Activated B cell treated with CpG ODN at 0.5 μM for 24 hours (primary cell): ENCODE measurements around the gene CSNK2B. TPM values are rescaled to one million over a fixed set of nuclear protein-coding genes. Genes with fewer than 3 reads are reported as not detected.

Source experiments
- ATAC-seq: fragments of 200-7000 bp; cut with Tn5 transposase; one replicate; pipeline ENCODE4 v1.10.0; 2021; ENCODE audit warnings: low read depth, mild to moderate bottlenecking, moderate library complexity
- CTCF ChIA-PET: fragments of 350-600 bp; sonication (Branson Sonifier 250); formaldehyde crosslinking; loops from one replicate; lab custom pipeline; 2021; ENCODE audit warnings: antibody characterized with exemption; lab: Charles Lee
- POLR2A ChIA-PET: fragments of 350-600 bp; sonication (Branson Sonifier 250); formaldehyde crosslinking; loops from one replicate; lab custom pipeline; 2021; ENCODE audit warnings: antibody characterized with exemption; lab: Charles Lee
- DNase-seq: peaks from one replicate; pipeline ENCODE4 v3.0.0; 2022
- H3K27ac Mint-ChIP-seq: one replicate; pipeline ENCODE4 v1.8.0; 2020; ENCODE audit warnings: mixed read lengths
- H3K27me3 Mint-ChIP-seq: one replicate; pipeline ENCODE4 v1.8.0; 2021; ENCODE audit warnings: mixed read lengths
- H3K36me3 Mint-ChIP-seq: one replicate; pipeline ENCODE4 v1.8.0; 2021; ENCODE audit warnings: low read depth, mixed read lengths
- H3K4me1 Mint-ChIP-seq: one replicate; pipeline ENCODE4 v1.8.0; 2021; ENCODE audit warnings: mixed read lengths
- H3K4me3 Mint-ChIP-seq: one replicate; pipeline ENCODE4 v1.8.0; 2020; ENCODE audit warnings: mild to moderate bottlenecking, mixed read lengths
- H3K9me3 Mint-ChIP-seq: one replicate; pipeline ENCODE4 v1.8.0; 2020; ENCODE audit warnings: mixed read lengths
- intact Hi-C: fragments of 100-400 bp; cut with micrococcal nuclease; formaldehyde crosslinking; loops from one replicate; pipeline ENCODE4 v1.15.1; 2024
- total RNA-seq: library from RNA; stranded (reverse); gene quantifications from 2 replicates; pipeline ENCODE4 v1.2.3, GENCODE V29; 2022
- TF ChIP-seq, protein P1 (sequence below): fragments of 200-600 bp; IDR thresholded peaks from one replicate; pipeline ENCODE4 v1.8.0; 2022; ENCODE audit warnings: antibody characterized with exemption, mild to moderate bottlenecking

Gene CSNK2B
- total RNA-seq, 1 donor from 2014 or later: 191 TPM

- H3K27ac Mint-ChIP-seq: no peak overlapping the region
- intact Hi-C loops: no loop called here
- H3K4me1 Mint-ChIP-seq: peaks cover under 1% of the 10 kb centered on the region
- DNase-seq: no peak
- ChIA-PET CTCF (no interaction called here), POLR2A (interaction anchor here (0.5 kb wide), 1 partner anchor 43 kb away, joined by 4 read pairs; no protein-coding TSS in a partner anchor)
- peaks cover 93% of the 10 kb centered on the region for H3K36me3 Mint-ChIP-seq
- no peaks in the 10 kb centered on the region for H3K27me3 Mint-ChIP-seq
- H3K9me3 Mint-ChIP-seq: no peaks in the 10 kb centered on the region
- ATAC-seq: no peak
- no peak overlapping the region for H3K4me3 Mint-ChIP-seq
- TF ChIP-seq, protein P1, sequence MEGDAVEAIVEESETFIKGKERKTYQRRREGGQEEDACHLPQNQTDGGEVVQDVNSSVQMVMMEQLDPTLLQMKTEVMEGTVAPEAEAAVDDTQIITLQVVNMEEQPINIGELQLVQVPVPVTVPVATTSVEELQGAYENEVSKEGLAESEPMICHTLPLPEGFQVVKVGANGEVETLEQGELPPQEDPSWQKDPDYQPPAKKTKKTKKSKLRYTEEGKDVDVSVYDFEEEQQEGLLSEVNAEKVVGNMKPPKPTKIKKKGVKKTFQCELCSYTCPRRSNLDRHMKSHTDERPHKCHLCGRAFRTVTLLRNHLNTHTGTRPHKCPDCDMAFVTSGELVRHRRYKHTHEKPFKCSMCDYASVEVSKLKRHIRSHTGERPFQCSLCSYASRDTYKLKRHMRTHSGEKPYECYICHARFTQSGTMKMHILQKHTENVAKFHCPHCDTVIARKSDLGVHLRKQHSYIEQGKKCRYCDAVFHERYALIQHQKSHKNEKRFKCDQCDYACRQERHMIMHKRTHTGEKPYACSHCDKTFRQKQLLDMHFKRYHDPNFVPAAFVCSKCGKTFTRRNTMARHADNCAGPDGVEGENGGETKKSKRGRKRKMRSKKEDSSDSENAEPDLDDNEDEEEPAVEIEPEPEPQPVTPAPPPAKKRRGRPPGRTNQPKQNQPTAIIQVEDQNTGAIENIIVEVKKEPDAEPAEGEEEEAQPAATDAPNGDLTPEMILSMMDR: no peak
These were observed 38.1 kb upstream of the CSNK2B start for GRCh38 chr6:31627690-31628287.

DNA sequence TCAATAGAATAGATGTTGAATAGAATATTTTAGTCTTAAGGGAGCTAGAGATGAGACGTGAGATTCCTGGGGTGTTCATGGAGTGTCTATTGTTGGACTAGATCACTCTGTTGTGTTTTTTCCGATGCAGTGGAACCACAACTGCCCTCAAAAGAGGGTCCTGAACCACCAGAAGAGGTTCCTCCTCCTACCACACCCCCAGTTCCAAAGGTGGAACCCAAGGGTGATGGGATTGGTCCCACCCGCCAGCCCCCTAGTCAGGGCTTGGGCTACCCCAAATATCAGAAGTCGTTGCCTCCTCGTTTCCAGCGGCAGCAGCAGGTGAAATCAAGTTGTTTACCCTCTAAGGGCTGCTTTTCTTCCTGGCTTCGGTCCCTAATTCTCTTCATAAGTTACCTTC is 36.9 kb upstream of the CSNK2B start:
- H3K9me3 Mint-ChIP-seq: no peaks in the 10 kb centered on the region
- no peaks in the 10 kb centered on the region for H3K27me3 Mint-ChIP-seq
- CTCF ChIA-PET: no interaction called here
- H3K4me1 Mint-ChIP-seq: no peaks in the 10 kb centered on the region
- POLR2A ChIA-PET: no interaction called here
- H3K27ac Mint-ChIP-seq: no peak overlapping the region
- peaks cover 96% of the 10 kb centered on the region for H3K36me3 Mint-ChIP-seq
- no peak overlapping the region for H3K4me3 Mint-ChIP-seq
- no peak for ATAC-seq
- TF ChIP-seq, protein P1: no peak
- intact Hi-C loops: no loop called here
- DNase-seq: no peak

GRCh38 chr6:31630177-31630934 is 35.5 kb upstream of the CSNK2B start:
- no peak overlapping the region for H3K27ac Mint-ChIP-seq
- no peaks in the 10 kb centered on the region for H3K27me3 Mint-ChIP-seq
- POLR2A ChIA-PET: no interaction called here
- no peaks in the 10 kb centered on the region for H3K4me1 Mint-ChIP-seq
- intact Hi-C loops: no loop called here
- DNase-seq: no peak
- TF ChIP-seq, protein P1: no peak
- CTCF ChIA-PET: no interaction called here
- H3K9me3 Mint-ChIP-seq: no peaks in the 10 kb centered on the region
- peaks cover 96% of the 10 kb centered on the region for H3K36me3 Mint-ChIP-seq
- no peak for ATAC-seq
- no peak overlapping the region for H3K4me3 Mint-ChIP-seq

- ChIA-PET POLR2A (interaction anchor here (1.0 kb wide), 1 partner anchor 9 kb away, joined by 3 read pairs; no protein-coding TSS in a partner anchor), CTCF (no interaction called here)
- intact Hi-C loops: no loop called here
- TF ChIP-seq, protein P1: no peak
- H3K4me1 Mint-ChIP-seq: no peaks in the 10 kb centered on the region
- ATAC-seq (no peak), DNase-seq (no peak)
- H3K27ac Mint-ChIP-seq: no peak overlapping the region
- peaks cover 96% of the 10 kb centered on the region for H3K36me3 Mint-ChIP-seq
- no peak overlapping the region for H3K4me3 Mint-ChIP-seq
- no peaks in the 10 kb centered on the region for H3K9me3 Mint-ChIP-seq
- no peaks in the 10 kb centered on the region for H3K27me3 Mint-ChIP-seq
These were observed 34.7 kb upstream of the CSNK2B start for GRCh38 chr6:31631209-31631608.

GRCh38 chr6:31631681-31632278 is 34.1 kb upstream of the CSNK2B start:
- ChIA-PET CTCF (no interaction called here), POLR2A (interaction anchor here (1.0 kb wide), 1 partner anchor 10 kb away, joined by 3 read pairs; no protein-coding TSS in a partner anchor)
- Mint-ChIP-seq H3K4me3 (no peak overlapping the region), H3K36me3 (peaks cover 96% of the 10 kb centered on the region), H3K9me3 (no peaks in the 10 kb centered on the region), H3K27me3 (no peaks in the 10 kb centered on the region), H3K4me1 (no peaks in the 10 kb centered on the region), H3K27ac (no peak overlapping the region)
- intact Hi-C loops: no loop called here
- TF ChIP-seq, protein P1: no peak
- ATAC-seq: no peak
- DNase-seq: no peak
